NCI-H2081 treated with DMSO at 0.1 percent for 48 hours (cell line): Measurements from ENCODE around the gene TAMM41.
"Not testable (repeated sequence)": the region's sequence is repeated elsewhere in the genome, so short reads cannot be mapped to it uniquely, and the experiment has no call there.

ENCODE experiments used
- DNase-seq: peaks from one replicate; lab custom pipeline; 2025; lab: John Stamatoyannopoulos, UW

Gene TAMM41, protein sequence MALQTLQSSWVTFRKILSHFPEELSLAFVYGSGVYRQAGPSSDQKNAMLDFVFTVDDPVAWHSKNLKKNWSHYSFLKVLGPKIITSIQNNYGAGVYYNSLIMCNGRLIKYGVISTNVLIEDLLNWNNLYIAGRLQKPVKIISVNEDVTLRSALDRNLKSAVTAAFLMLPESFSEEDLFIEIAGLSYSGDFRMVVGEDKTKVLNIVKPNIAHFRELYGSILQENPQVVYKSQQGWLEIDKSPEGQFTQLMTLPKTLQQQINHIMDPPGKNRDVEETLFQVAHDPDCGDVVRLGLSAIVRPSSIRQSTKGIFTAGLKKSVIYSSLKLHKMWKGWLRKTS

DNA sequence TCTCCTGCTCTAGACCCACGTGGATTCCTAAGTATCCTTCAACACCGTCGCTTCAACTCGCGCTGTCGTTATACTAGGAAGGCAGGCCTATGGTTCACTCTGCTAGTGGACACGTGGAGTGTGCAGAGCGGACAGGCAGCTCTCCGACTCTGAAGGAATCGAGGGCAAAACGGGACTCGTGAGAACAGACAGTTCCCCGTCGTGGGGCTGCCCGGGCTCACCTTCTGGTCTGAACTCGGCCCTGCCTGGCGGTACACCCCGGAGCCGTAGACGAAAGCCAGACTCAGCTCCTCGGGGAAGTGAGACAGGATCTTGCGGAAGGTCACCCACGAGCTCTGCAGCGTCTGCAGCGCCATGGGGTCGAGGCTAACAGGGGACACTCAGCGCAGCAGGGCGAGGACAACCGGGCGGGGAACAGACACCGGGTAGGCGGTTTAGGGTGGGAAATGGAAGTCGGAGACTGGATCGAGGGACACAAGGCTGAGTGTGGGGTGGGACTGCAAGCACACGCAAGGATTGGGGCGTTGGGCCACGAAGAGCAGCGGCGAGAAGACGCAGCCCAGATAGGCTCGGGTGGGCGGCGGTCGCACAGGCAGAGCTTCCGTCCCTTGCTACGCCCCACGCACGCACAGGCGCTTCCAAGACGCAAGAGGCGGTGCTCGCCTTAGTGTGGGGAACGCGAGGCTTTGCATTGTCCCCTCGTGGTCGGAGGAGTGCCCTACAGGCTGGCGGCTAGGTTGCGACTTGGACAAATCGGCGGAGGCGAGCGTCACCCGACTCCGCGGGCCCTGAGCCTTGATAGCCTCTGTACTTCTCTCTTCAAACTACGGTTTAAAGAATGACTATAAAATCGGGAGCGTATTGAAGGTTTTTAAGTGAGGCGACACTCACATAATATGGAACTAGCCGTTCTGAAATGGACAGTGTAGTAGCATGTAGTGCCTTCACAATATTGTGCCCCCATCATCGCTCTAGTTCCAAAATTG is at the start of gene TAMM41:
Gene TAMM41 (minus strand): TSS at position 605 of the 986 bp plus-strand sequence. CDS start 249 bp downstream, at position 356.
- peak; percentile 58 for DNase-seq

DNA sequence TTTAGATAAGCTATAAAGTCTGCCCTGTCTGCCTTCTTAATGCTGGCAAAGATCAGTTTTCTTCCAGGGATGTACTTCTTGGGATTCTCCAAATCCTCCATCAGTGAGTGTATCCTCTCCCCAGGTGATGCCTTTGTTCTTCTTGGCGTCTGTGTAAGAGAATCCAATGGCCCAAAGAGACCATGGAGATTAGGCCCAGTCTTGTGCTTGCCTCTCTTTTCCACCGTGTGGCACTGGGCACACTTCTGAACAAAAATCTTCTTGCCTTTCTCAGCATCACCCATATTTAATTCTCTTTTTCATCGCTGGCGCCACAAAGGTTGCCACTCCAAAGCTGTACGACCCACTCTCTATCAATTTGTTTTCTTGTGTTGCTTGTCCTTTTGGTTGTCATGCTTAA is 32.2 kb upstream of the TAMM41 start:
- DNase-seq = no peak

DNA sequence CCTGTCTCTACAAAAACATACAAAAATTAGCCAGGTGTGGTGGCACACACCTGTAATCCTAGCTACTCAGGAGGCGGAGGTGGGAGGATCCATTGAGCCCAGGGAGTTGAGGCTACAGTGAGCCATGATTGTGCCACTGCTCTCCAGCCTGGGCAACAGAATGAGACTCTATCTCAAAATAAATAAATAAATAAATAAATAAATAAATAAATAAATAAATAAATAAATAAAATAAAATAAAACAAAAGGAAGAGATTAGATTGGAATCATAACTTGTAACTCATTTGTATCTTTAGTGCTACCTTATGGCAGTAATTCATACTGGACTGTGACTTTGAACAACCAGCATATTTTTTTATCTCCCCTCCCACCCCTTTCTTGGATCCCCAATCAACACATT is 28.0 kb upstream of the TAMM41 start:
- DNase-seq = not testable (repeated sequence)

DNA sequence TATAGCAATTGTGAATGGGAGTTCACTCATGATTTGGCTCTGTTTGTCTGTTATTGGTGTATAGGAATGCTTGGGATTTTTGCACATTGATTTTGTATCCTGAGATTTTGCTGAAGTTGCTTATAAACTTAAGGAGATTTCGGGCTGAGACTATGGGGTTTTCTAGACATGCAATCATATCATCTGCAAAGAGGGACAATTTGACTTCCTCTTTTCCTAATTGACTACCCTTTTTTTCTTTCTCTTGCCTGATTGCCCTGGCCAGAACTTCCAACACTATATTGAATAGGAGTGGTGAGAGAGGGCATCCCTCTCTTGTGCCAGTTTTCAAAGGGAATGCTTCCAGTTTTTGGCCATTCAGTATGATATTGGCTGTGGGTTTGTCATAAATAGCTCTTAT is 17.1 kb upstream of the TAMM41 start:
- DNase-seq = not testable (repeated sequence)

DNA sequence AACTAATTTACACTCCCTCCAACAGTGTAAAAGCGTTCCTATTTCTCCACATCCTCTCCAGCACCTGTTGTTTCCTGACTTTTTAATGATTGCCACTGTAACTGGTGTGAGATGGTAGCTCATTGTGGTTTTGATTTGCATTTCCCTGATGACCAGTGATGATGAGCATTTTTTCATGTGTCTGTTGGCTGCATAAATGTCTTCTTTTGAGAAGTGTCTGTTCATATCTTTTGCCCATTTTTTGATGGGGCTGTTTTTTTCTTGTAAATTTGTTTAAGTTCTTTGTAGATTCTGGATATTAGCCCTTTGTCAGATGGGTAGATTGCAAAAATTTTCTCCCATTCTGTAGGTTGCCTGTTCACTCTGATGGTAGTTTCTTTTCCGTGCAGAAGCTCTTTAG is 15.9 kb upstream of the TAMM41 start:
- DNase-seq = not testable (repeated sequence)

DNA sequence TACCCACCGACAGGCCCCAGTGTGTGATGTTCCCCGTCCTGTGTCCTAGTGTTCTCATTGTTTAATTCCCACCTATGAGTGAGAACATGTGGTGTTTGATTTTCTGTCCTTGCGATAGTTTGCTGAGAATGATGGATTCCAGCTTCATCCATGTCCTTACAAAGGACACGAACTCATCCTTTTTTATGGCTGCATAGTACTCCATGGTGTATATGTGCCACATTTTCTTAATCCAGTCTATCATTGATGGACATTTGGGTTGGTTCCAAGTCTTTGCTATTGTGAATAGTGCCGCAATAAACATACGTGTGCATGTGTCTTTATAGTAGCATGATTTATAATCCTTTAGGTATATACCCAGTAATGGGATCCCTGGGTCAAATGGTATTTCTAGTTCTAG is 15.5 kb upstream of the TAMM41 start:
- DNase-seq = not testable (repeated sequence)

DNA sequence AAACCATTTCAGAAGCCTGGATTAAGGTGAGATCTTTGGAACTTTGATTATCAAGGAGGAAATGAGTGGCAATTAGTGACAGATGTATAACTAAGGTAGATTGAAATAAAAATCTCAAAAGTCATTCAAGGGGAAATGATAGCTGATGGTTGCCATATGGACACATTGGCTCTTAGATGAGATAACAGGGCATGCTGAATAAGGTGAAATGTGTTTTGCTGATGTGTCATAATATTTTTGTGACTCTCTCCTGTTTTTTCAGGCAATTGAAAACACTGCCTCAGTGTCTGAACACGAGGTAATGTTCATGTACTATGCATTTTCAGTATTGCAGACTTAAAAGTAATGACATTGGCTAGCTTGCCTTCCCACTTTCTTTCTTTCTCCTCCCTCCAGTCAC is 13.5 kb upstream of the TAMM41 start:
- DNase-seq = not testable (repeated sequence)

DNA sequence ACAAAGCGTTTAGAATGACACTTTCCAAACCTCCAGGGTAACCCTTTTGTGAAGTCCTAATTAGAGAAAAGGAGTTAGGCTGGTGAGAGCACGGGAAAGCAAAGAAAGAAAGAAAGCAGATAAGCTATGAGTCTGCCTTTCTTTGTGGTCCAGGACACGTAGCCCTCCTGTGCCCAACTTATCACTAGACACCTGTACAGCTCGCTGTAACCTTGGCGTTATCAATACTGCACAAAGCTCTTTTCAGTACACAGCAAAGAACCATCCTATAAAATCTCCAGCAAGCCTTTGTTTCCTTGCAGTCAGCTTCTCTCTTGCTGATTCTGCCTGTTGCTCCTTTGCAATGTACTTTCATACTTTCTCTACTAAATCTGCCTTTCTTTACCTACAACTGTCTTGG is 6.8 kb upstream of the TAMM41 start:
- no peak for DNase-seq

DNA sequence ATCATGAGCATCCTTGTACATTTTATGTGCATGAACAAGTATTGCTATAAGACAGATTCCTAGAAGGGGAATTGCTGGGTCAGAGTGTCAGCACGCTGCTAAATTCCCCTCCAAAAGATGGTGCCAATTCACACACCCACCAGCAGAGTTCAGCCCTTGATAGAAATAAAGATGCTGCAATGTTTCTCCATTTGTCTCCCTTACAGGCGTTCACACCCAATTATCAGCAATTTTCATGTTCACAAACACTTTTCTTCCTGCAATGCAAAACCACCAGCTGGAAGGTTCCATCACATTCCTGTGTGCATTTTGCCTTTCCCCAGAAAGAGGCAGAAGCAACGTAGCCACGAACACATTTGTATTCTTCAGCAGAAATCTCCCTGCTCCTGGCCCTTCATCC is 3.3 kb upstream of the TAMM41 start:
- no peak for DNase-seq

DNA sequence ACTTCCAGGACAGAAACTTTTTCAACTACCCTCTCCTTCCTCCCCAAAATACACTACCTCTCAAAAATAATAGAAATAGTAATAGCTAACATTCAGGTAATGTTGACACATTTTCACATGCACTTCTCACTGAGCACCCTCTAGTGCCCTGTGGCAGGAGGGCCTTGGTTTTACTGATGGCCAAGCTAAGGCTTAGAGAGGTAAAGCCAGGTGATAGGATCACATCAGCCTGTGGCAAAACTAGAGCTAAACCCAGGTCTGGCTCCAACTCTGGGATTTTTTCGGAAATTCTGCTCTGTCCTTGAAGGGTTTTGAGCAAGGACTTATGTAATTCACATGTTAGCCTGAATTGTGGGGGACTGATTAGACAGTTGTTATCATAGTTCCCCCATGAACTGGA is 922 bp upstream of the TAMM41 start:
- no peak for DNase-seq

DNA sequence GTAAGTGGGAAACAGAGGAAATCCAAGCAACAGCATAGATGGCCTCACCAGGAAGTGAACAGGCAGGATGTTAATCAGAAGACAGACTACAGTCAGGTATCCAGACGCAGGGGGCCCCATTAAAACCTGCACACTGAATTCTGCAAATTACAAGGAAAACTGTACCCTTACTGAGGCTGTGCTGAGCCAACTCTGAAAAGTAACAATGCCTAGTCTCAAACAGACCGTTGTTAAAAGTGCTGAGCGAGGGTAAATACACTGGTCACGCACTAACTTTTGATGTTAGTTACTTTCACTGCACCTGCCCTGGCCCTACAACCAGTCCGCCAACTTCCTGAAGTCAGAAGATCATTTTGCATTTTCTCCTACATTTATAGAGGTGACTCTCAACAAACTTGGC is 1.0 kb downstream of the TAMM41 start:
- DNase-seq = no peak

DNA sequence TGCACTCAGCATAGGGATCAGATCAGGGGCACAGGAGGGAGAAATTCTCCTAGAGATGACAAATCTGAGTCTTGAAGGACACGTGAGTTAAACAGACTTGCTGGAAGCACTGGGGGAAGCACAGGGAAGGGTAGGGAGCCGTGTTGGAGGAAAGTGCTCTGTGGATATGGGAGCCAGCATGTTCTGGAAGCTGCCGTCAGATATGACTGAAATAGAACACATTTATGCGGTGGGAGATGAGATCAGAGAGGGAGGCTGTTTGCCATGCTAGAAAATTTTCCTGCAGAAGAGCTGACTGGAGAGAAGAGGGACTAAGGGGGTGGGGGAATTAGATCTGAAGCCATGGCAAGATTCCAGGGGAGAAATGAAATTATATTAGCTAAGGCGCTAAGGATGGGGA is 1.8 kb downstream of the TAMM41 start:
- DNase-seq = no peak

DNA sequence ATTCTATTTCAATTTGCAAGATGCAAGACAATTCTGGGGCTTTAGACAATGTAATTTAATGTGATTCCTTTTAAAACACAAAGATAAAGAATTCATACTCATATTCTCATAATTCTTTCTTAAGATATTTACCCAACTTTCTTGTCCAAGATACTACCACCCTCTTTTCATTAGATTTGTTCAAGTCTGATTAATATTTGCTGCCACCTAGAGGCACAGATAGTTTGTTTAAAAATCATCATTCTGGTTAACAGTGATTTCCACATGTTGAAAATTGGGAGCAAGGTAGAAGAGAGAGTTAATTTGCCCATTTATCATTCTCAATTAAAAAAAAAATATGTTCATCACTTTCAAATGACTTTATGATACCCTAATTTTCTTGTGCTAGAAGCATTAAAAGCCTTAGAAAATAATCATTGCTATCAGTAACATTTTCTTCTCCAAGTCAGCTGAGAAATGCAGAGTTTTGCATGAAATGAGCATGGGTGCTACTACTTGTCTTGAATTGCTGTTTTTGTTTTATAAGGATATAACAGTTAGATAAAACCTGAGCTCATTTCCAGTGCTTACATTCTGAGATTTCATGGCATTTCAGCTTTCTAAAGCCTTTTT is 11.6 kb downstream of the TAMM41 start:
- no peak for DNase-seq

DNA sequence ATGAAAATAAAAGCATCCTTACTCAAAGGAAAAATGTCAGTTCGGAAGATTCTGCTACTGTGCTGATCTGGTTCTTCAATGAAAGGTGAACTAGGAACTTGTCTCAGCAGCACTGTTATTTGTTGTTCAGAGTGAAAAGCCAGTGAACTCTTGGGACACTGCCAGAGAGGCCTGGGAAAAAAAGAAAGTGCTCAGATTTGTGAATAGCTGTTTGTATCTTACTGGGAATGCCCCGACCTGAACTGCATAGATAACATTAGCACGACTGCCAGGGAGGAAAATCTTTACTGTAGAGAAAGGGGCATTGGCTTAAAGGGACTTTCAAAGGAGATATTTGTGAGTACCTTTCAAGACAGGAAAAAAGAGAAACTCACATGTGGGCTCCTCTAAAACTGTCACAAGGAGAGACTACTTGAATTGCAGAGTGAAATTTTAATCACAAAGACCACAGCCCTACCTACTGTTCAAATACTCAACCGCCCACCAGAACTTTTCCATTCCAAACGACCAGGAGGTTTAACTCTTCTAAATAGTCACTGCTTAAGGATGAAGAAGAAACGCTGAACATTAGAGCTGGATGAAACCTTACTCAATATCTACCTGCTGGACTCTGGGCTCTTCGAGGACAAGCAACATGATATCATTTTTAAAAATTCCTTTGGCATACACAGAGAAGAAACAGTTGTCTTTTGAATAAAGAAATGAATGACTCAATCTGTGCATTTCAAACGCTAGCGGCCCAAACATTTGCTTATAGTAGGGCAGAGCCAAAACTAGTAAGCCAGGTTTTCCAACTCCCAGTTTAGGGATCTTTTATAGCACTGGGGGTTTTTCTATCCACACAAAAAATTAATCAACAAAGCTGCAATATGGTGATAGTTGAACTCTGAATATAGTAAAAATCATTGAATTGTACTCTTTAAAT is 13.4 kb downstream of the TAMM41 start:
- DNase-seq = no peak

DNA sequence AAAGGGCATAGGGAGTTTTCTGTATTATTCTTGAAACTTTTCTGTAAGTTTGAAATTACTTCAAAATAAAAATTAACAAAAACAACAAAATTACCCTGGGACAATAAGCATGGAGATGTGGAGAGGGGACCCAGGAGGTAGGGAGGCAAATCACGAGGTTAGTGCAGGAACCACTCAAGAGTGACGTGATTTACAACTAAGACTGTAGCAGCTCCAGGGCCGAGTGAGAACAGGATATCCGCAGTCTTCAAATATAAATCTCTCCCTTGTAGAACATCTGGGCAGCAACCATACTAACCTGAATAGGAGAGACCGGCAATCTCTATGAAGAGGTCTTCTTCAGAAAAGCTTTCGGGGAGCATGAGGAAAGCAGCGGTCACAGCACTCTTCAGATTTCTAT is 17.3 kb downstream of the TAMM41 start:
- DNase-seq = no peak

DNA sequence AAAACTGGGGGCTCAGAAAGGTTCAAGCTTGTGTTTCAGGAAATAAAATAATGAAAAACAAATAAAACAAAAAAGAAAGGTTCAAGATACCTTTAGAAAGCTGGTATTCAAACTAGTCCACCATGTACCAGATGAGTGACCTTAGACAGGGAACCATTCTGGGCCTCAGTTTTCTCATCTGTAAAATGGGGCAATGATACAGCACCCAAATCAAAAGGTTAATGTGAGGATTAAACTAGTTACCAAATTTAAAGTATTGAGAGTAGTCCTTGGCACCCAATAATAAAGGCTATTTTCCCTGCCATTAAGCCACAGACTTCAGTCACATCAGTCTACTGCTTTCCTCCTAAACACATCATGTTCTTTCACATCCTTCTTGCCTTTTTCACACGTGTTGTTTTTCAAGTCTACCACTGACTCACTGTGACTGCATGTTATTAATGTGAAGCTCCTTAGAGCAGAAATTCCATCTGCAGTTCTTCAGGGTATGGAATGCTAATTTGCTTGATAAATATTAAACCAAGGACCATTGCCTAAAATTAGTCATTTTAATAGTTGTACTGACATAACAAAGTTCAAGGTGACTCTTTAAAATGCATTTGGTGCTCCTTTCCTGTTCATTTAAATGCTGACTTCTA is 19.9 kb downstream of the TAMM41 start:
- no peak for DNase-seq

DNA sequence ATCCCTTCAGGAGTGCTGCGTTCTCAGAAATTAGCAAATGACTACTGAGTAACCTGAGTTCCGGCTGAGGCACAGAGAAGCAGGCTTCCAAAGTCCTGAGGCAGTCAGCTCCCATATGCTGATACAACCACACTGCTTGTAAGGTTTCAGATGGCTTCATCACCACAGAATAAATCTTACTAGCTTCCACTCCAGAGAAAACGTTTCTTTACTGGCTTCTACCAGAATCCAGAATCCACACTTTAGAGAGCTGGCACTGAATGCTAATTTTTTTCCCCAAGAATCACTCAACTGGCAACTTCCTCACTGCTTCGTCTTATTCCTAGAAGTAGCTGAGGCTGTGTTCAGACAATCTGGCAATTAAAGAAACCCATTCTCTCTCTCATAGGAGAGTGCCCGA is 21.4 kb downstream of the TAMM41 start:
- no peak for DNase-seq

DNA sequence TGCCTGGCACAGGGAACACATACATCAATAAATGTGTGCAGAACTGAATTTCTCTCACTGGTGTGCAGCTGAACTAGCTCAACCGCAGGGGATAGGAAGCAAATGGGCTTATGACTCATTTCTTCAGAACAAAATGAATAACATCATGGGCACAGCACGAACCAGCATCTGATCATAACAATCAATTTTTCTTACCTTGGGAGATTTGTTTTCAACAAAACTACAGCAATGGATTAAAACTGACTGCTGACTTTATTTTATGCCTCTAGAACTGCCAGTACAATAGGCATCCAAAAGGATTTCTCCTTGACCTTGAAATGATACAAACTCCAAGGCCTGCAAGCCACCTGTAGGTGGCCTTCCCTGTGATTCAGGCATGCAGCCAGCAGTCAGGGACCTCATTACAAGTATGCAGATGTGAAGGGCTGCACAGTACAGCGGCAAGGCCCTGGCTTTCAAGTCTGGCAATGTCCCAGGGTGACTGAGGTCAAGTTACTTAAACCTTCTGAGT is 26.1 kb downstream of the TAMM41 start:
- DNase-seq = no peak

DNA sequence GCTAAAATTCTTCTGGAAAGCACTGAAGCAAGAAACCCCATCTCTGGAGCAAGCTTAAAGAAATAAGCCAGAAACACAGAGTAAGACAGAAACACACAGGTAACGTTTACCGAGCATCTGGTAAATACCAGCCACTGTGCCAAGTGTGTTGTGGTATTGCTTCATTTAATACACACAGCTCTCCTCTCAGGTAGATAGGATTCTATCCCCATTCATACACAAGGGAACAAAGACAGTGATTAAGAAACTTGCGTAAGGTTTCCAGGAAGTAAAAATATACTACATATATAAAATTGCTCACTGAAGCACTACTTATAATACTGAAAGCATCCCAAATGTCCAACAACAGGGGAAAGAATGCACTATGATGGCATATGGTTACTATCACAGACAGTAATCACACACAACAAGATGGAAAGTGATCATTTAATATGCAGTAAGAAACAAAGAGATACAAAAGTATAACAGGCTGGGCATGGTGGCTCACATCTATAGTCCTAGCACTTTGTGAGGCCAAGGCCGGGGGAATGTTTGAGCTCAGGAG is 27.5 kb downstream of the TAMM41 start:
- DNase-seq = no peak

DNA sequence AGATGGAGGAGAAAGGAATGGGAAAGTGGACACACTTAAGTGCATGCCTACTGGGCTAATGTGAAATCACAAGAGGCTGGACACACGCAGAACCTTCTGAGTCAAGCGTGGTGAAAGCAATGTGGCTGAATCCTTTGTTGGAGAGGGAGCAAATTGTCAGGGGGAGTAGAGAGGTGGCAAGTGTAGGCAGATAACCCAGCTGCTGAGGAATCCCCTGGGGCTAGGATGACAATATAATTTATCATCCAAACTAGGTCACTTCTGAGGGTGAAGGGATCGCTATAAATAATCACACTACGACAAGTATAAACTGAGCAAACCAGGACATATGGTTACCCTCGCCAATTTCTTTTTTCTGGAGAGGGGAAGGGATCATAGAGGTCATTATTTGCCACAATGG is 28.7 kb downstream of the TAMM41 start:
- DNase-seq = no peak

DNA sequence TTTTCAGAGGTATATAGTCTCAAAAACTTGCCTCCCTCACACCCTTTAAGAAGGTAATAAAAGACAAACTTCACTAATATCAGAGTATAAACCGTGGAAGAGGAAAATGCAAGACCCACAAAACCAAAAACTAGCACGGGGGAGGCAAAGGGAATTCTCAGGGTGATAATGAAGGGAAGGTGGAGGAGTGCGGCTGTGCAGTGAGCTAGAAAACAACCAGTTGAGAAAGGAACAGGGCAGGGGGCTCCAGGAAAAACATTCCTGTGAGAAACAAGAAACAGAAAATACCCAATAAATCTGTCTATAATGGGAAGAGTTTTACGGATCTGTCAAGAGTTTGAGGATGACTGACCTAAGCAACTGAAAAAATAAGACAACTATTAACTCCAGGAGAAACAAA is 31.6 kb downstream of the TAMM41 start:
- DNase-seq = no peak
